Measurements from ENCODE around the gene ZBTB7A.

Gene ZBTB7A

DNA sequence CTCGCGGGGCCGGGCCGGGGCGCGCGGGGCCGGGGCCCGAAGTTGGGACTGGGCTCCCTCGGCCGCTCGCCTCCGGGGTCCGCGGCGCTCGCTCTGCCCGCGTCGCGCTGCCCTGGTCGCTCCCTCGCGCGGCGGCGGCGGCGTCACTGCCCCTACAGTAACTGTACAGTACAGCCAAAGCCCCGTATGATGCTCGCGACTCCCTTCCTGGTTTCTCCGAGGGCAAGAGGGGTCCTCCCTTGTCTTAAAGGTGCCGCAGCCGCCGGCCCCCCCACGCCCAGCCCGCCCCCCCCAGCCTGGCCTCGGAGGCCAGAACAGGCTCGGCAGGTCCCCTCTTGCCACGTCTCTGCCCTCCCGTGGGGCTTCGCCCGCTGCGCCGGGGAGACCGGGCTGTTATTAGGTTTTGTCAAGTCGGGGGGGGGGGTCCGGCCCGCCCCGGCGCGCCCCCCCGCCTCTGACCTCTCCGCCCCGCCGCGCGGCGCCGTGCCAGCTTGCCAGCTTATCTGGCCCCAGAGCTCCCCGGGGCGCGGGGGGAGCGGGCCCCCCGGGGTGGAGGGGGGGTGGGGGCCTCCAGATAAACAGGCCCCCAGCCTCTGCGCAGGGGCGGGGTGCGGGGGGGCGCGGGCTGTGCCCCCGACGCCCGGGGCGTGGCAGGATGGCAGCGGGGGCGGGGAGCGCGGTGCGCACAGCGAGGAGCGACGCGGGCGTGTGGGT, at the start of gene ZBTB7A:
TSS of gene ZBTB7A (minus strand) at position 218 of the 714 bp plus-strand sequence. CDS start 11,667 bp downstream, outside the sequence.
- peak; percentile 22 for DNase-seq

DNA sequence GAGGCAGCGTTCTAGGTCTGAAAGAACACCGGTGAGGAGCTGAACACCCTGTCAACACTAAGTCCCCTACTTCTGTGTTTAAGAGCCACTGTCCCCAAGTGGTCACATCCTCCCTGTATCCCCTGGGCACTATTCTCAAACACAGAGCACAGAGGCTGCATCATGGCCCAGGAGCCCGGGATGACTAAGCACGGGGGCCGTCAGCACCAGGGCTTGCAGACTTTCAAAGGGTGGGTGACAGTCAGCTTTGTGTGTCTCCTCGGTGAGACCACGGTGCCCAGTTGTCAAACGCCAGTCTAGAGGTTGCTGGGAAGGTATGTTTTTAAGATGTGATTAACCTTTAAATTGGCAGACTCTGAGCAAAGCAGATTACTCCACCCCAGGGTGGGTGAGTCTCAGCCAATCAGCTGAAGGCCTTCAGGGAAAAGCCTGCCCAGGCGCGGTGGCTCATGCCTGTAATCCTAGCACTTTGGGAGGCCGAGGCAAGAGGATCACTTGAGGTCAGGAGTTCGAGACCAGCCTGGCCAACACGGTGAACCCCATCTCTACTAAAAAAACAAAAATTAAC, 49.2 kb upstream of the ZBTB7A start:
- no peak for DNase-seq

DNA sequence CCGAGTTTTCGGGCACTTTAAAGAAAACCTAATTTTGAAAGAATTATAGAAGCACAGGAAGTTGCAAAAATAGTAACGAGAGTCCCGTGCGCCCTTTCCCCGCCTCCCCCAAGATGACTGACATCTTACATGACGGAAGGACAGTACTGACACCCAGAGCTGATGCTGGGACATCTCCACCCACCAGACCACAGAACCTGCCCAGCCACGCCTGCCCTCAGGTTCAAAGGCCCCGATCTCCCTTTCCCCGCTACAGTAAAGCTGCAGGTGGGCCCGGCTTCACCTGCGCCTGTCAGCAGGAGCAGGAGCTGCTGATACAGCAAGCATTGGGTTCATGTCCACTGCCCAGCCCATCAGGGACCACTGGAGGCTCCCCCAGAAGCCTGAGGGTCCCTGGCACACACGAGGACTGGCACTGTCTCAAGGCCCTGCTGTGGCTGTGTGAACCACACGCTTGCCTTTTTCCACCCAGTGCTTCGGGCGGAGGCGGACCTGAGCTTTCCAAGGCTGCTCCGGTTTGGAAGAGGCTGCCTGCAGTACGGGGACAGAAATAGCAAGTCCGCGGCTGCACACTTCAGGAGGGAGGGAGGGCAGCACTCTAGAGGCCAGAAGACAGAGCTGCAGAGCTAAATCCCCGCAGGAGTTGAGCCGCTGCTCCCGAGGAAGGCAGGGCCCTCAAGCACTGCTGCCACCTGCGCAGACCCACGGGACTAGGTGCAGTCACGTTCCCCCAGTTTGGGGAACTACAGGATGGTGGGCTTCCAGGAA, 48.5 kb upstream of the ZBTB7A start:
- no peak for DNase-seq

DNA sequence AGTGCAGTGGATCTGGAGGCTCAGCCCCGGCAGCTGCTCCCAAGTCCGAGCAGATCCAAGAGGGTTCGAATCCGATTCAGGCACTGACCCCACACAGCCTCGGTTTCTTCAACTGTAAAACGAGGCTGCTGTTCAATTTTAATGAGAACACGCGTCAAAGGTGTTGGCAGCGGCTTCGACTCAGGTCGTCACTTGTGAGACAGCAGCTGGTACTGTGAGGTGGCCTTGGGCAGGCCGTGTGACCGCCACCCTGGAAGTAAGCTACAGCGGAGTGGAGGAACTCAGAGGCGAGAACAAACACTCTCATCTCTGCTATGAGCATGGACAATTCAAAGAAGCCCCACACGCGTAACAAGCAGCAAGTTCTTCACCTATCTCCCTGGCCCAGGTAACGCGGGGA, 47.5 kb upstream of the ZBTB7A start:
- DNase-seq, result no peak

DNA sequence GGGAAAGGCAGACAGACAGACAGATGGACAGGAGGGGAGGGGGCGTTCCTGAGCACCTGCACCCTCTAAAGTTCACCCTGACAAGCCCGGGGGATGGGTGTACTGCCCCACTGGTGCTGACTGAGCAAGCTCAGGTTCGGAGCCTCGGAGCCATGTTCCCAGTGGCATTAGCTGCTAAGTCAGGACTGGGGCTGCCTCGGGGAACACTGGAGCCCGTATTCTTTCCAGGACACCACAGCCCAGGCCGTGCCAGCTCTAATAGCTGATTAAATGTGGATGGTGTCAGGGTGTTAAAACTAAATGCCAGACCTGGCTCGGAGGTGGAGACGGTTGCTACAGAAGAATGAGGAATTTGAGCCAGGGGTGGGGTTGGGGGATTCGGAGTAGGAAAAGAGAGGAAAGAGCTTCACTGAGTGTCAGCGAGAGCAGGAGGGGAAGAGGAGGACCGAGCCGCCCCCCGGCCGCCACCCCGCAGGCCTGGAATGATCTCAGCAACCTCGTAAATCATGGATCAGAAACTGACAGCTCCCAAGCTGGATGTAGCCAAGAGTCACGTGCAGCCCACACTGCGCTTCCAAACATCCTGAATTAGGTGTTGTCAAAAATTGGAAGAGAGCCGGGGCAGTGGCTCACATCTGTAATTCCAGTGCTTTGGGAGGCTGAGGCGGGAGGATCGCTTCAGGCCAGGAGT, 46.8 kb upstream of the ZBTB7A start:
- DNase-seq, result no peak

DNA sequence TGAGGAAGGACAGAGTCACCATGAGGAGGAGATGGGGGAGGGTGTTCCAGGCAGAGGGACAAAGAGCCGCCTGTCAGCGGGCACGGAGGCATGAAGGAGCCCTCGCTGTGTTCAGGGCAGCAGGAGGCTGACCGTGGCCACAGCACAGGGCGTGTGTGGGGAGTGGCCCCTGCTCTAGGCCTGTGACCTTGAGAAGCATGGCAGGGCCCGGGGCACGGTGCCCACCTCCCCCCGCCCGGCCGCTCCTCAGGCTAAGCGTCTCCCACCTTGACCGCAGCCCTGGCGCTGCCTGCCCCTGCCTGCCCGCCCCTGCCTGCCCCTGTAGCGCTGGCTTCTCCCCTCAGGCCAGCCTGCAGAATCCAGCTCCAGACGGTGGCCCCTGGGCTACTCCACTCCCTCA, 45.7 kb upstream of the ZBTB7A start:
- DNase-seq, result no peak

DNA sequence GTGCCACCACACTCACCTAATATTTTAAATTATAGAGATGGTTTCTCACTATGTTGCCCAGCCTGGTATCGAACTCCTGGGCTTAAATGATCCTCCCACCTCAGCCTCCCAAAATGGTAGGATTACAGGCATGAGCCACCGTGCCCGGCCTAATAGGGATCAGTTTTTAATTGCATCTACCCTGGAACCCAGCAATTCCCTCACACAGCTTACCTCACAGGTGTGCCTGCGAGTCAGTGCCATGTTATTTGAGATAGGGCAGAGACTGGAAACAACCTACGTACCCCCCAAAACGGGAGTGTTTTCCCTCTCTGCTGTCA, 42.9 kb upstream of the ZBTB7A start:
- DNase-seq, result no peak

DNA sequence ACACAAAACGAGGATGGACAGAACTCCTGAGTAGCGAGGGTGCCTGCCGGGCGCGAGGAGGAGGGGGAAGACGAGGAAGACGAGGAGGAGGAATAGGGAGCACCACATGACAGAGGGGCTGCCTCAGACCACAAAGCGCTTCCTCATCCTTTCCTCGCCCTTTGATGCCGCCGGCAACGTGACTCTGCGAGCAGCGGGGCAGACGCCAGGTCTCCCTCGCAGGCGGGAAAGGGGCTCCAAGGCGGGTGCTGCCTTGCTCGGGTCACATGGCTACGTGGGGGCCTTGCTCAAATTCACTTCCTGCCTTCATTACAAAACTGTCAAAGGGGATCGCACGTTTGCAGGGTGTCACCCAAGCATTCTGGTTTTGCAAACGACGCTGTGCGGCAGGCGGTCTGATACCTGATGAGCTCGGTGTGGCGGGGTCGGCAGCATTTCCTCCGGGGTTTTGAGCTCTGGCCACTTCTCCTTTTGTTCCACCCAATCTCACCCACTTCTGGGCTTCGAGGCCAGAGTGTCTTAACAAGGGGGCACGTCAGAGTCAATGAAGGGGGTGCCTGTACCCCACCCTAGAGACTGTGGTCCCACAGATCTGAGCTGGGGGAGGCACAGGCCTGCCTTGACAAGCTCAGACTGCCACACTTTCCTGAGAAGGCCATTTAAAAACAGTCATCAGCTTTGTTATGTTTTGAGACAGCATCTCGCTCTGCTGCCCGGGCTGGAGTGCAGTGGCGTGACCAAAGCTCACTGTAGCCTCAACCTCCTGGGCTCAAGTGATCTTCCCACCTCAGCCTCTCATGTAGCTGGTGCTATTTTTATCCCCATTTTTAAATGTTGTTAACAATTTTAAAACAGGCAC, 42.3 kb upstream of the ZBTB7A start:
- DNase-seq, result no peak

DNA sequence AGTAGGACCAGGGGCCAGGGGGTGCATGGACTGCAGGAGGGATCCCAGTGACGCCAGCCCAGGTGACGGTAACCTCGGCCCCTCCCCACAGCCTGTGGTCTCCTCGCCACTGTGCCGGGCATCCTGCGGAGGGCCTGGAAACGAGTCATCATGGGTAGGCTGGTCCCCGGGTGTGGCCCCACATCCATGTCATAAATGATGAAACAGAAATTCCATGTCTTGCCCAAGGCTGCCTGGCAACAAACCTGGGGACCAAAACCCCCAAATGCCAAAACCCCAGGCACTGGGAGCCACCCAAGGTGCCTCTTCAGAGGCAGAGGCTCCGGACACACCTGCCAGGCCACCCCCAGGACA, 36.4 kb upstream of the ZBTB7A start:
- DNase-seq, result no peak

DNA sequence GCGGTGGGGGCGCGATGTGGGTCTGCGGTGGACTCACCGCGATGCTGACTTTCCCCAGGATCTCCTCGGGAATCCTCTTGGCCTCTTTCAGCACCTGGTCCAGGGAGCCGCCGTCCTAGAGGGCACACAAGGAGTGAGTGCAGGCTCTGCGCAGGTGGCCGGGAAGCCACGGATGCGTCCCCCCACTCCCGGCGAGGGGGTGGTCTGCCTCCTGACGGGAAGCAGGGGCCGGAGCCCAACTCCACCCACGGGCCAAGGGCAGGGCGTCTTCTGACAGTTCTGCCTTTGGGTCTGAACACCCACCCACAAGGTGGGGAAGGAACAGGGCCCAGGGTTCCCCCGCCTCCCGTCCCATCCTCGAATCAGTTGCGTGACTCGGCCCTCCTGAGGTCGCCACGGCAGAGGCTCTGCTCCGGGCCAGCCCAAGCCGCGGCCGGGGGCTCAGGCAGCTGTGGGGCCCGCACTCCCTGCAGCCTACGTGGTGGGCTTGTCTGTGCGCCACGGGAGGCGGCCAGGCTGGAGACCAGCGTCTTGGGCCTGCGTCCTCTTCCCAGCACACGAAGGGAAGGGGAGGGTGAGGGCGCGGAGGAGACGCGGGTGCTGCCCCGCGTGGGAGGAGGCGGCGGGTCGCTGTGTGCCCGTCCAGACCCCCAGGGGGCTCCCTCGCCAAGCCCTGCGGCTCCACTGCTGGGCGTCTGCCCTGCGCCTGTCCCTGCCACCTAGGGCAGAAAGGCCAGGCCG, 35.8 kb upstream of the ZBTB7A start:
- DNase-seq, result no peak

DNA sequence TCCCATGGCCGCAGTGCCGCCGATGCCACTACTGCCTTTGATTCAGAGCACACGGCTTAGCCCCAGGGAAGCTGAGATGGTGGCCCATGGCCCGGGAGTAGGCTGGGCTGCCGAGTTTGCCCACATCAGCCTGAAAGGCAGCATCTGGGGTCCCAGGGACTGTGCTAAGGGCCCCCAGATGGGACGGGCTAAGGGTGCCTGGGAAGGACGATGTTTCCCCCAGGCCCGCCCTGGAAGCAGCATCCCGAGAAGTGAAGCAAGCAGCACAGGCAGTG, 34.7 kb upstream of the ZBTB7A start:
- DNase-seq, result no peak

DNA sequence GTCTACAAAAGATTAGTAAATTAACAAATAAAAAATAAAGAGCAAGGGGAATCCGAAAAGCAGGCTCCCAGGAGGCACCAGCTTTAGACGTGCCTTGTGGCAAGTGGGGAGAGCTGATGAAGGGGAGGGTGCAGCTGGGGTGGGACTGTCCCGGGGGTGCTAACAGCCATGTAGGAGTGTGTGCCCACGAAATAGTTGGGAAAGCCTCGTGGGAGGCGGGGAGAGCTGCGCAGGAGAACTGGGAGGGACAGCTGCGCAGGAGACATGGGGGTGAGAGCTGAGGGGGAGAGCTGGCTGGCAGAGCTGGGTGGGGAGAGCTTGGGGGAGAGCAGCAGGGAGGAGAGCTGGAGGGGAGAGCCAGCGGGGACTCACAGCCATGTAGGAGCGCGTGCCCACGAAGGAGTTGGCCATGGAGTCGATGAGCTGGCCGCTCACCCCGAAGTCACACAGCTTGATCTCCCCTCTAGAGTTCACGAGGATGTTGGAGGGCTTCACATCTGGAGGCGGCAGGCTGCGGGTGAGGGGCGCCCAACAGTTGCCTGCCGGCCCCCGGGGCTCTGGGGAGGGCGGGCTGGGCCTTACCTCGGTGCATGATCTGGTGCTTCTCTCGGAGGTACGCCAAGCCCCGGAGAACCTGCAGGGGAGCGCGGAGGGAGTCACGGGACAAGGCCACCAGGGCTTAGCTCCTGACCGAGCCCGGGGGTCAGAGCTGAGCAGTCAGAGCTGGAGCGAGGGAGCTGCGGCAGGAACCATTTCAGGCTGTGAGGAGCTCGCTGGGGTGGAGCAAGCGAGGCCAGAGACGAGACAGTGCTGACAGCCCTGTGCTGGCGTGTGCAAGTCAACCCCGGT, 34.2 kb upstream of the ZBTB7A start:
- no peak for DNase-seq

DNA sequence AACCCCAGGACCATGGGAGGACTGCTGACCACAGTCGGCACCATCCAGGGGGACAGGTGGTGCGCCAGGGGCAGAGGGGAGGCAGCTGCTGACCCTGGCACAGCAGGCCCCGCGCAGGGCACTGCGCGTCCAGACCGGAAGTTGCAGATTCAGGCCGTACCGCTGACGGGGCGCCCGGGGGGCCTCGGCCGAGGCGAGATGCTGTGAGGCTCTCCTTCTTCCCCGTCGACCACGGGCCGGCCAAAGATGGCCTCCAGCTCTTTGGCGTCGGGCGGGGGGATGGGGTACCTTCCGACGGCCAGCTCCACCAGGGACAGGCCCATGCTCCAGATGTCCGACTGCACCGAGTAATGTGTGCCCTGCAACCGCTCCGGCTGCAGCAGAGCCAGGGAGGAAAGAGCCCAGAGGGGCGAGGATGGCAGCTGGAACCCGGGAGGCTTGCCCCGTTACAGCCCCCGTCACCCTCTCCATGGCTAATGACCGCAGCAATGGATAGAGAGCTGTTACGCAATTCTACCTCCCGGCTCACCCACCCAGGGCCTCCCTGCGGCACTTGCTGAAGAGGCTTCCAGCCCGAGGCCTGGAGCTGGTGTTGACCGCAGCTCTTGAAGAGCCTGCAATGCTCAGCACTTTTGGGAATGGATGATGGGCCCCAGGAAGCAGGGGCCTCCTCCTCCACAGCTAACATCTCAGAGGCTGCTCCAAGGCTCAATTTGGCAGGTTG, 32.5 kb upstream of the ZBTB7A start:
- DNase-seq, result no peak

DNA sequence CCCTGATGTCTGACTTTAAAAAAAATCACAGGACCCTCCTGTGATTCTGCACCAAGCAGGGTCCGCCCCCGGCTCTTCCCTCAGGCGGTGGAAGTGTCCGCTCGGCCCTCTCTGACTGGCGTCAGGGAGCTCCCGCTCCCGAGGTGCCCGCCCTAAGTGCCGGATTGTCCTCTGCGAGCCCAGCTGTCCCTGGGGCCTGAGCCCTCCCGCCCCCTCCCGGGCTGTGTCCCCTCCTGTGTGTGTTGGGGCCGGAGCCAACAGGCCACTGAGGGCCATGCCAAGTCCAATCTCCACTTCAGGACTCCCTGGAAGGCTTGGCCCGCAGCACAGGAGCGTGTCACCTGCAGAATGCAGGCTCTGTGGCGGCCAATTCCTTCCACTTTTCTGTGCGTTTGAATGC, 31.8 kb upstream of the ZBTB7A start:
- no peak for DNase-seq

DNA sequence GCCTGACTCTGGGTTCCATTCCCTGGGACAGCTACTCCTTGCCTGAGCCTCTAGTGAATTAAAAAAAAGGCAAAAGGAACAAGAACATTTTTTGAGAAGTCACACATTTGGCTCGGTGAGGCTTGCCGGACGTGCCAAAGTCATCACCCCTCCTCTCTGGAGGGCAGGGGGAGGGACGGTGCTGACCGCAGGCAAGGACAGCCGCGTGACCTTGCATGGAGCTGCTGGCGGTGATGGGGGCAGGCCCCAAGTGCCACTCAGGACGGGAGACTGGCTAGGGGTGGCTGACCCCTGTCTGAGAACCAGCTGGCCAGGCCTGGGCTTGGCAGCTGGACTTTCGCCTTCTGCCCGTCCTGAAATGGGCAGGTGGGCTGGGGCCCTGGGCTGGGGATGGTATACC, 30.8 kb upstream of the ZBTB7A start:
- DNase-seq, result no peak

DNA sequence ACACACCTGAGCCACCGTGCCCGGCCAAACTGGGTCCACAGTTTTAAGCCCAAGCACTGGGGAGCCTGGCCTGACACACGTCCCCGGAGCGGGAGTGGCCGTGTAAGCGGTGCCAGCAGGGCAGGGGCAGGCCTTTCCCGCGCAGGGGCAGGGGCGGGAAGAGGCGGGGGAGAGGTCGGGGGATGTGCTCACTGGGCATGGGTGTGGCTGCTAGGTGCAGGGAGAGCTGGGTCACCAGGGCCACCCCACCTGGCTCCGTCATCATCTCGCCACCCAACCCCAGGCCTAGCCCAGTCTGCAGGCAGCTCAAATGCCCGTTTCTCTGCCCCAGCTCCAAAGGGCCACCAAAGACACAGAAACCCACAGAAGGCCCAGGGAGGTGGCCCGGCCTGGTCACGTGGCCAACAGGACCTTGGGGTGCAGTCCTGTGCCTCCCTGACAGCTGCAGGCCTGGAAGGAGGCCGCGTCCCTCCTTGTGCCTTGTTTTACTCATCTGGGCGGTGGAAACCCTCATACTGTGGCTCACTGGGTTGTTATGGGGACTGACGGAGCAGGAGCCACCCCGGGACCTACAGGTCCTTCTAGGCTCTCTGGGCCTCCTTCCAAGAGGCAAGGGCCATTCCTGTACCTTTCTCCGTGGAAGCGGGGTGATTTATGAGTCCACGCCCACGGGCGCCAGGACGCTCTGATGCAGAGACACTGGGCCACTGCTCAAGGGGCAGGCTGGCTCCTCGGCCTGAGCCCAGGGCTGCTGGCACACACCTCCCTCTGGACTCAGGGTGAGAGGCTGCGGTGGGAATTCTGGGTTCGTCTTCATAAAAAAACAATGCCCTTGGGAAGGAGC, 29.6 kb upstream of the ZBTB7A start:
- DNase-seq, result no peak

DNA sequence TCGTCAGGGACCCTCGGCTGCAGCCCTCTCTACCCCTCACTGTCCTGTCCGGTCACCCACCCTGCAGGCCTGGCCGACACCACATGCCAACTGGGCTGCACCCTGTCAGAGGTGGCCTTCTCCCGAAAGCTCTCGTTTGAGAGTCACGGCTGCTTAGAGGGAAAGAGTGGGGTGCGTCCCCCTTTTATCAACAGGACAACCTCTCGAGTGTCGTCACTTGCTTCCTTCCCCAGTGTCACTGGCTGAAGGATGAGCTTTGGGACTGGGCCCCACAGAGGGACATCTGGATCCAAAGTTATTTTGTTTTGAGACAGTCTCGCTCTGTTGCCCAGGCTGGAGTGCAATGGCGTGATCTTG, 28.8 kb upstream of the ZBTB7A start:
- DNase-seq, result no peak

DNA sequence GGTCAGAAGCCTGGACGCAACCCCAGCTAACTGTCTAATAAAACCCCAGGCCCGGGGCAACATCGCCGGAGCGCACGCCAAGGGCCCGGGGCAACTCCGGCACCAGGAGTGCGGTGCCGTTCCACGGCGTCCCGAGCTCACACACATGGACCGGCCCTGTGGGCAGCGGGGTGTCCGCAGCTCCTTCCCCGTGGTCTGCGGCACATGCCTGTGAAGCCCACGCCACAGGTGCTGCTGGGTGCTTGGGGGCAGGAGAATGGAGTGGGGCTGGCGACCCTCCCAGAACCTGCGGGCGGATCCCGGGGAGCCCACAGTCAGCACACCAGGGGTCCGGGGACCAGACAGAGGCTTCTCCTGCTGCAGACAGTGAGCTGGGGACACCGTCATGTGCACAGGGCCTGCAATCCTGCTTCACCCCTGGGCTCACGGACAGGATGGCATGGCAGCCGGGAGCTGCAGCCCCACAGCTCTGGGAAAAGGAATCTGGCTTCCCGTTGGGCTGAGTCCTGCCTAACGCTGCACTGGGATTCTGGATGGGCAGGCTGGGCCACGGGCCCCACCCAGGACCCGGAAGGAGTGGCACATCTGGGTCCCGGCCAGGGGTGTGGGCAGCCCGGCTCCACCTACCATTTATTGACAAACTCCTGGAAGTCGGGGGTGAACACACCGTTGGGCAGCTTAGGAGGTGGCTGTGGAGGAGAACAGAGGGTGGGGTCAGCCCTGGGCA, 28.2 kb upstream of the ZBTB7A start:
- no peak for DNase-seq

DNA sequence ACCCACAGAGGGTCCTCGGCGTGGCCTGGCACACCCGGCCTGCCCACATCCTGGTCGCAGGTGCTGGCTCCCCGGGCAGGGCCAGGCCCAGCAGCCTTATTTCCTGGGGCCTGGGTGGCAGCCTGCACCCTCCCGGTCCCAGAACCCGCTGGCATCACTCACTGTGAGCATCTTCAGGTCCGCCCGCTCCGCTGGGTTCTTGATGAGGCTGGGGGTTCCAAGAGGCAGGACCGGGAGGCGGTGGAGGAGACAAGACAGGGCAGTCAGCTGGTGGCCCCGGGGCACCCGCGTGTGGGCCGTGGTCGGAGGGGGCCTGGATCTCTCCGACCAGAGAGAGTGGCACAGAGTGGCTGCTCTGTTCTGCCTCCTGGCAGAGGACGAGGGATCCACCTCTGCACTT, 27.6 kb upstream of the ZBTB7A start:
- no peak for DNase-seq
